Endothelial cell of umbilical vein (primary cell): Measurements from ENCODE around the gene EXOSC9. TPM values are rescaled to one million over a fixed set of nuclear protein-coding genes. Genes with fewer than 3 reads are reported as not detected.

Source experiments
- BruUV-seq: library from RNA; stranded (reverse); fragments of 400-500 nt; replicated peaks from 2 replicates; lab custom pipeline; 2021; lab: Mats Ljungman, UMichigan
- CTCF ChIA-PET: fragments of 300-600, 350-600 bp; sonication (Branson Sonifier 250); formaldehyde crosslinking; loops from one replicate; lab custom pipeline; 2021; ENCODE audit warnings: antibody characterized with exemption, inconsistent platforms; lab: Charles Lee
- POLR2A ChIA-PET: fragments of 300-600, 350-600 bp; sonication (Branson Sonifier 250); formaldehyde crosslinking; loops from one replicate; lab custom pipeline; 2021; ENCODE audit warnings: antibody characterized with exemption, inconsistent platforms; lab: Charles Lee
- DNase-seq: peaks from one replicate; pipeline ENCODE4 v3.0.0-alpha.2; 2011; ENCODE audit warnings: low read depth, low spot score
- FAIRE-seq: peaks from 2 replicates; lab custom pipeline; 2011; peaks lifted over from hg19 to GRCh38; lab: Jason Lieb, UNC
- H2AFZ ChIP-seq: 2 replicates; pipeline ENCODE4 v1.6.0; 2012; ENCODE audit warnings: low read depth, low read length, control low read depth, inconsistent platforms
- H3K27ac ChIP-seq: 2 replicates; pipeline ENCODE4 v1.5.1; 2011; ENCODE audit warnings: low read depth, mild to moderate bottlenecking, control low read depth, low read length, moderate library complexity; ENCODE audit not compliant: insufficient read depth
- H3K27me3 ChIP-seq, 2 experiments: 2 replicates each; pipeline versions ENCODE4 v1.6.0 to v1.6.1; 2011; ENCODE audit warnings: low read length in 2 of 2, mixed read lengths in 1 of 2; ENCODE audit not compliant: control insufficient read depth in 2 of 2, insufficient read depth in 2 of 2
- H3K36me3 ChIP-seq, 2 experiments: 2 replicates in 1 of 2; 3 replicates in 1 of 2; pipeline ENCODE4 v1.5.1; 2011; ENCODE audit warnings: low read length in 2 of 2, mild to moderate bottlenecking in 1 of 2, moderate library complexity in 1 of 2; ENCODE audit not compliant: control insufficient read depth in 2 of 2, insufficient read depth in 2 of 2; ENCODE audit errors: extremely low read depth in 1 of 2
- H3K4me1 ChIP-seq: 3 replicates; pipeline ENCODE4 v1.5.1; 2011; ENCODE audit warnings: mild to moderate bottlenecking, low read length; ENCODE audit not compliant: control insufficient read depth, insufficient read depth; ENCODE audit errors: extremely low read depth
- H3K4me2 ChIP-seq: 2 replicates; pipeline ENCODE4 v1.6.1; 2011; ENCODE audit warnings: low read length, control low read depth, mixed read lengths; ENCODE audit not compliant: insufficient read depth
- H3K4me3 ChIP-seq, 3 experiments: fragments of 200-600 bp in 1 of 3; sonication (generic), shearing (Covaris generic) in 1 of 3; replicated peaks in 1 of 3; 2 replicates each; pipeline ENCODE4 v1.5.1; 2011 to 2016; ENCODE audit warnings: control low read depth in 3 of 3, low read length in 3 of 3, mild to moderate bottlenecking in 2 of 3, inconsistent platforms in 1 of 3, low read depth in 1 of 3, moderate library complexity in 1 of 3; ENCODE audit not compliant: insufficient read depth in 1 of 3
- H3K79me2 ChIP-seq: 2 replicates; pipeline ENCODE4 v1.6.0; 2012; ENCODE audit warnings: low read length, inconsistent platforms; ENCODE audit not compliant: control insufficient read depth, insufficient read depth
- H3K9ac ChIP-seq: replicated peaks from 2 replicates; pipeline ENCODE3; 2011; ENCODE audit warnings: low read length, control low read depth; ENCODE audit not compliant: insufficient read depth; ENCODE audit errors: extremely low read depth
- H3K9me1 ChIP-seq: replicated peaks from 3 replicates; pipeline ENCODE4 v1.6.0; 2011; ENCODE audit warnings: mild to moderate bottlenecking, low read length; ENCODE audit not compliant: control insufficient read depth, insufficient read depth; ENCODE audit errors: extremely low read depth
- H3K9me3 ChIP-seq: replicated peaks from 2 replicates; pipeline ENCODE4 v1.5.1; 2012; ENCODE audit warnings: low read length, inconsistent platforms; ENCODE audit not compliant: control insufficient read depth, insufficient read depth
- H4K20me1 ChIP-seq: replicated peaks from 2 replicates; pipeline ENCODE3; 2011; ENCODE audit warnings: mild to moderate bottlenecking, low read length; ENCODE audit not compliant: control insufficient read depth, insufficient read depth; ENCODE audit errors: extremely low read depth
- CTCF ChIP-seq, 2 donors: IDR thresholded peaks; 1 replicate in 1 of 2; 2 replicates in 1 of 2; pipeline ENCODE4 v1.5.1; 2011; ENCODE audit warnings: low read length in 2 of 2, mild to moderate bottlenecking in 2 of 2, moderate library complexity in 2 of 2, control low read depth in 1 of 2, inconsistent platforms in 1 of 2, low read depth in 1 of 2; ENCODE audit not compliant: insufficient read depth in 1 of 2; ENCODE audit errors: extremely low read depth in 1 of 2
- EZH2 ChIP-seq: IDR thresholded peaks from 2 replicates; pipeline ENCODE4 v1.6.1; 2012; ENCODE audit warnings: borderline replicate concordance, low read depth, mild to moderate bottlenecking, moderate library complexity, low read length, inconsistent platforms; ENCODE audit not compliant: severe bottlenecking
- FOS ChIP-seq: IDR thresholded peaks from 2 replicates; pipeline ENCODE4 v1.6.1; 2011; ENCODE audit warnings: mild to moderate bottlenecking, low read length, moderate library complexity, borderline replicate concordance; ENCODE audit not compliant: insufficient read depth
- GATA2 ChIP-seq: IDR thresholded peaks from 2 replicates; pipeline ENCODE4 v1.7.0; 2011; ENCODE audit warnings: low read depth, mild to moderate bottlenecking, moderate library complexity, mixed read lengths, low read length; ENCODE audit not compliant: insufficient read length, insufficient read depth
- JUN ChIP-seq: IDR thresholded peaks from 2 replicates; pipeline ENCODE4 v1.6.1; 2011; ENCODE audit warnings: borderline replicate concordance, low read depth; ENCODE audit not compliant: insufficient read length, insufficient read depth
- MAX ChIP-seq: IDR thresholded peaks from 2 replicates; pipeline ENCODE4 v1.6.1; 2011; ENCODE audit not compliant: insufficient read depth, insufficient read length
- MYC ChIP-seq: IDR thresholded peaks from one replicate; pipeline ENCODE4 v1.6.1; 2011; ENCODE audit warnings: mild to moderate bottlenecking, low read depth, low read length
- POLR2A ChIP-seq: IDR thresholded peaks from 2 replicates; pipeline ENCODE4 v1.6.1; 2012; ENCODE audit warnings: low read depth, mild to moderate bottlenecking, control low read depth, low read length
- POLR2AphosphoS5 ChIP-seq: IDR thresholded peaks from 2 replicates; pipeline ENCODE4 v1.6.1; 2012; ENCODE audit warnings: low read depth, mild to moderate bottlenecking, control low read depth, low read length, moderate library complexity; ENCODE audit not compliant: insufficient read depth
- dilution Hi-C: fragments of 300-500 bp; cut with MboI; formaldehyde crosslinking; loops from one replicate; pipeline ENCODE4 v1.15.0; 2019; ENCODE audit warnings: low sequenced_read_pairs; ENCODE audit not compliant: extremely low pct_ligation_motif_present
- intact Hi-C: fragments of 100-400 bp; cut with micrococcal nuclease; formaldehyde crosslinking; loops from one replicate; pipeline ENCODE4 v1.10.0; 2022
- polyA plus RNA-seq, 4 experiments: library from polyadenylated mRNA; depleted of rRNA in 3 of 4; stranded (reverse) in 3 of 4; unstranded in 1 of 4; fragments of >200 nt; gene quantifications; 2 replicates each; pipeline versions ENCODE4 v1.2.1 to v1.2.3, GENCODE V29; 2011 to 2012; ENCODE audit warnings: missing spikeins in 1 of 4
- total RNA-seq: library from RNA; stranded (reverse); gene quantifications from 2 replicates; pipeline ENCODE4 v1.2.3, GENCODE V29; 2021

The EXOSC9 gene
- total and polyA plus RNA-seq, 2 donors (not counting 3 experiments of a cell fraction or from before 2014, with no cell fraction given), result 19.0 to 46.3 TPM

GRCh38 chr4:121777625-121778024 is 23.5 kb upstream of the EXOSC9 start:
- no peaks in the 10 kb centered on the region for H3K9me3 ChIP-seq
- BruUV-seq, result no TSS peak
- H3K4me3 ChIP-seq, result no peak overlapping the region
- POLR2A ChIA-PET, result no interaction called here
- DNase-seq (no peak), FAIRE-seq (no peak)
- CTCF ChIA-PET, result interaction anchor here (0.9 kb wide), 1 partner anchor 124 kb away, joined by 3 read pairs; no protein-coding TSS in a partner anchor
- H3K36me3 ChIP-seq, result no peaks in the 10 kb centered on the region
- TF ChIP-seq EZH2 (no peak), FOS (no peak), MAX (no peak), POLR2A (no peak), POLR2AphosphoS5 (no peak), GATA2 (no peak), CTCF (IDR thresholded peaks at IDR 0.05; ENCODE audit: extremely low read depth in 1 of 2, insufficient read depth in 1 of 2, low read depth in 1 of 2, low read length in 2 of 2) (no peak), MYC (no peak), JUN (no peak)
- no peak overlapping the region for H3K4me2 ChIP-seq
- no peak overlapping the region for H3K27ac ChIP-seq
- no peaks in the 10 kb centered on the region for H4K20me1 ChIP-seq
- H2AFZ ChIP-seq, result no peak overlapping the region
- peaks cover 5 to 30% of the 10 kb centered on the region in 2 experiments for H3K27me3 ChIP-seq
- intact Hi-C loops (no loop called here), dilution Hi-C loops (no loop called here)
- H3K9me1 ChIP-seq, result no peaks in the 10 kb centered on the region
- H3K9ac ChIP-seq, result no peak overlapping the region
- no peaks in the 10 kb centered on the region for H3K4me1 ChIP-seq
- no peaks in the 10 kb centered on the region for H3K79me2 ChIP-seq
